ENCODE data around the gene POU4F1. TPM values are rescaled to one million over a fixed set of nuclear protein-coding genes. Genes with fewer than 3 reads are reported as not detected.

The POU4F1 gene
- polyA plus RNA-seq, 1 donor from 2014 or later: not detected

- H4K20me1 ChIP-seq (ENCODE audit: insufficient read depth): no peaks in the 10 kb centered on the region
- no peaks in the 10 kb centered on the region for H3K36me3 ChIP-seq (ENCODE audit: insufficient read depth, low read length)
- H2AFZ ChIP-seq (ENCODE audit: low read depth, low read length): no peak overlapping the region
These were observed 6.3 kb upstream of the POU4F1 start for GRCh38 chr13:78609464-78610205.

GRCh38 chr13:78608688-78609463, 5.5 kb upstream of the POU4F1 start:
- H3F3A ChIP-seq (ENCODE audit: insufficient read depth, low read length, poor library complexity, severe bottlenecking): no peaks in the 10 kb centered on the region
- no peak overlapping the region for H3K9ac ChIP-seq (ENCODE audit: low read length)
- no peak overlapping the region for H3K27ac ChIP-seq (ENCODE audit: low read length)
- no peaks in the 10 kb centered on the region for H3K9me3 ChIP-seq (ENCODE audit: low read length)
- no peaks in the 10 kb centered on the region for H3K9me2 ChIP-seq (ENCODE audit: insufficient read depth, low read length)
- no peaks in the 10 kb centered on the region for H3K79me2 ChIP-seq (replicated peaks; ENCODE audit: insufficient read depth, low read length)
- no peak overlapping the region for H2AFZ ChIP-seq (ENCODE audit: low read depth, low read length)
- no peaks in the 10 kb centered on the region for H3K36me3 ChIP-seq (ENCODE audit: insufficient read depth, low read length)
- H3K27me3 ChIP-seq (ENCODE audit: insufficient read depth, low read depth, low read length): peaks cover 82% of the 10 kb centered on the region
- no peak overlapping the region for H3K4me2 ChIP-seq (ENCODE audit: low read length)
- H4K20me1 ChIP-seq (ENCODE audit: insufficient read depth): no peaks in the 10 kb centered on the region
- TF ChIP-seq REST (IDR thresholded peaks at IDR 0.05; ENCODE audit: borderline replicate concordance) (no peak), RAD21 (conservative IDR thresholded peaks at IDR 0.05) (no peak), SMC3 (conservative IDR thresholded peaks at IDR 0.05; ENCODE audit: poor library complexity) (no peak), TAF1 (IDR thresholded peaks at IDR 0.05; ENCODE audit: low read depth) (no peak), MXI1 (conservative IDR thresholded peaks at IDR 0.05; ENCODE audit: poor library complexity, severe bottlenecking) (no peak), EZH2 (IDR thresholded peaks at IDR 0.05; ENCODE audit: borderline replicate concordance, insufficient read depth, low read length, poor library complexity, severe bottlenecking) (peak; percentile 92)
- H3K4me3 ChIP-seq (ENCODE audit: low read length): peak overlapping the region; percentile 55

More at GRCh38 chr13:78609464-78610205, 6.3 kb upstream of the POU4F1 start:
- Histone ChIP-seq H3F3A (ENCODE audit: insufficient read depth, low read length, poor library complexity, severe bottlenecking) (no peaks in the 10 kb centered on the region), H3K4me2 (ENCODE audit: low read length) (no peak overlapping the region), H3K9ac (ENCODE audit: low read length) (no peak overlapping the region), H3K4me3 (ENCODE audit: low read length) (peak overlapping the region; percentile 55), H3K9me2 (ENCODE audit: insufficient read depth, low read length) (no peaks in the 10 kb centered on the region), H3K27ac (ENCODE audit: low read length) (no peak overlapping the region), H3K27me3 (ENCODE audit: insufficient read depth, low read depth, low read length) (peaks cover 74% of the 10 kb centered on the region), H3K79me2 (replicated peaks; ENCODE audit: insufficient read depth, low read length) (no peaks in the 10 kb centered on the region), H3K9me3 (ENCODE audit: low read length) (no peaks in the 10 kb centered on the region)
- TF ChIP-seq RAD21 (conservative IDR thresholded peaks at IDR 0.05) (no peak), EZH2 (IDR thresholded peaks at IDR 0.05; ENCODE audit: borderline replicate concordance, insufficient read depth, low read length, poor library complexity, severe bottlenecking) (peak; percentile 32)

GRCh38 chr13:78608252-78608687, 4.9 kb upstream of the POU4F1 start:
- Histone ChIP-seq H4K20me1 (ENCODE audit: insufficient read depth) (no peaks in the 10 kb centered on the region), H3K9me3 (ENCODE audit: low read length) (no peaks in the 10 kb centered on the region), H3K9me2 (ENCODE audit: insufficient read depth, low read length) (no peaks in the 10 kb centered on the region), H3K4me3 (ENCODE audit: low read length) (peak overlapping the region; percentile 55), H3K9ac (ENCODE audit: low read length) (no peak overlapping the region), H2AFZ (ENCODE audit: low read depth, low read length) (no peak overlapping the region), H3K27me3 (ENCODE audit: insufficient read depth, low read depth, low read length) (peaks cover 88% of the 10 kb centered on the region), H3F3A (ENCODE audit: insufficient read depth, low read length, poor library complexity, severe bottlenecking) (no peaks in the 10 kb centered on the region), H3K27ac (ENCODE audit: low read length) (no peak overlapping the region), H3K4me2 (ENCODE audit: low read length) (no peak overlapping the region), H3K79me2 (replicated peaks; ENCODE audit: insufficient read depth, low read length) (no peaks in the 10 kb centered on the region), H3K36me3 (ENCODE audit: insufficient read depth, low read length) (no peaks in the 10 kb centered on the region)
- TF ChIP-seq CTCF (IDR thresholded peaks at IDR 0.05; ENCODE audit: poor library complexity, severe bottlenecking) (no peak), POLR2AphosphoS5 (IDR thresholded peaks at IDR 0.05) (no peak), EZH2 (IDR thresholded peaks at IDR 0.05; ENCODE audit: borderline replicate concordance, insufficient read depth, low read length, poor library complexity, severe bottlenecking) (no peak), EP300 (conservative IDR thresholded peaks at IDR 0.05; ENCODE audit: poor library complexity, severe bottlenecking) (no peak), MXI1 (conservative IDR thresholded peaks at IDR 0.05; ENCODE audit: poor library complexity, severe bottlenecking) (no peak), RAD21 (conservative IDR thresholded peaks at IDR 0.05) (no peak), TAF1 (IDR thresholded peaks at IDR 0.05; ENCODE audit: low read depth) (no peak), SMC3 (conservative IDR thresholded peaks at IDR 0.05; ENCODE audit: poor library complexity) (no peak), REST (IDR thresholded peaks at IDR 0.05; ENCODE audit: borderline replicate concordance) (no peak)
